GM18870 (cell line): Measurements from ENCODE around the gene TESMIN.

Source experiments
- ATAC-seq: cut with Tn5 transposase; IDR thresholded peaks from one replicate; pipeline ENCODE4 v1.9.1; 2021; ENCODE audit warnings: moderate library complexity; ENCODE audit not compliant: unreplicated experiment

The TESMIN gene

DNA sequence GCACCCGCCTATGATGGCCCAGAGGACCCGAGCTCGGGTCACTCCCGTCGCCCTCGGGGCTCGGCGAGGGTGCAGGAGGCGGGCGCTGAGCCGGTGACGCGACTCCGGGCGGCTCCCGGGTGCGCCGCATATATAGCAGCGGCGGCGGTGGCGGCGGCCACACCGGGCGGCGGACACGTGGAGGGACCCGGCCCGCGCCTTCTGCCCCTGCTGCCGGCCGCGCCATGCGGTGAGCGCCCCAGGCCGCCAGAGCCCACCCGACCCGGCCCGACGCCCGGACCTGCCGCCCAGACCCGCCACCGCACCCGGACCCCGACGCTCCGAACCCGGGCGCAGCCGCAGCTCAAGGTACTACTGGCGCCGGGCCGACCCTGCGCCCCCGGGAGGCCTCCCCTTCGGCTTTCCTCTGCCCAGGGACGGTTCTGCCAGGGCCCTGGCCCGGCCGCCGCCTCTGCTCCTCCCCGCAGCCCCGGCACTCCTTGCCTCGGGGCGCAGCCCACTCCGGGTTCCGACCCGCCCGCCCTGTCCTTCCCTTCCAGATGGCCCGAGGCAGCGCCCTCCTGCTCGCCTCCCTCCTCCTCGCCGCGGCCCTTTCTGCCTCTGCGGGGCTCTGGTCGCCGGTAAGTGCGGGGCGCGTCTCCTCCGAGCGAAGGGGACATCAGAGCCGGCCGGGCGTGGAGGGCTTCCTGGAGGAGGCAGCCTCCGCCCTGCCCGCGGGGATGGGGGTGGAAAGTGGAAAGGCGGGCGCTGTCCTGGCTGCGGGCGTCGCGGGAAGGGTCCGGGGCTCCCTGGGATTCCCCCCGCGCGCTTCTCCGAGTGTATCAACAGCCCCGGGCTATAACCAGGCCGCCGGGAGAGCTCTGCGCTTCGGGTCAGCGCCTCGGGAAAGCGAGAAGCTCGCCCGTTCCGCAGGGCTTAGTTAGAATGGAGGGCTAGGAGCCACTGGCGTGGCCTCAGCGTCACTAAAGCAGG lies 66.6 kb downstream of the TESMIN start, which contains the start of gene GAL:
Gene GAL (plus strand): TSS at position 160 of the 972 bp plus-strand sequence. CDS start 380 bp downstream, at position 540.
- ATAC-seq: no peak

DNA sequence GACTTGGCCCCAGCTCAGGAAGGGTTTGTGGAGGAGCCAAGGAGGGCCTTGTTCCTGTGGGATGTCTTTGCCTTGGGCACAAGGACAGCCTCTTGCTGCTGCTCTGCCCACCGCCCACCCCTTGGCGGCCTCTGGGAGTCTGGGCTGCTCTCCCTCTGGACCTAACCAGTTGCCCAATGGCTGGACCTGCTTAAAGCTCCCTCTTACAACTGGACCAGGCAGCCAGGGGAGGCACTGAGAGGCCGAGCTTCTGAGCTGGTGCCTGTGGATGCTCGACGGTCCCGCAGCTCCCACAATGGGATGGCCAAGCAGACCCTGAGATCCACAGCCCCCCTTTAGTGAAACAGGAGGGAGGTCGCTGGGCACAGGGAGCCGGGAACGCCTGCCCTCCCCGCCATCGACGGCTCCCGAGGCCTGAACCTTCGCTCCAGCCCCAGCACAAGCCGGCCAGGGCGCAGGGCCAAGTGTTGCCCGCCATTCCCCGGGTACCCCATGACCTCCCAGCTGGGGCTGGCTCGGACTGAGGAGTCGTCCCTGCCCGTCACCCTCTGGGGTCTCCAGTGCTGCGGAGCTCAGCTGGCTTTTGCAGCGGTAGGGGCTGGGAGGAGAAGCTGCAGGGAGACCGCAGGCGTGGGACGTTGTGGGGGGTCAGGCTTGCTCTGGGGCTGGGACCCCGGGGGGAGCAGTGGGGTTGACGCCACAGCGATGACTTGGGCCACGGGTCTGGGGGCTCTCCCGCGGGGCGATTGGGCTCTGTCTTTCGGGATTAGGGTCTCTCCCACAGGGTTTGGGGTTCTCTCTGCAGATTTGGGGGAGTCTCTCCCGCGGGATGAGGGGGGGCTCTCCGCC lies 67.6 kb downstream of the TESMIN start:
- ATAC-seq: no peak

DNA sequence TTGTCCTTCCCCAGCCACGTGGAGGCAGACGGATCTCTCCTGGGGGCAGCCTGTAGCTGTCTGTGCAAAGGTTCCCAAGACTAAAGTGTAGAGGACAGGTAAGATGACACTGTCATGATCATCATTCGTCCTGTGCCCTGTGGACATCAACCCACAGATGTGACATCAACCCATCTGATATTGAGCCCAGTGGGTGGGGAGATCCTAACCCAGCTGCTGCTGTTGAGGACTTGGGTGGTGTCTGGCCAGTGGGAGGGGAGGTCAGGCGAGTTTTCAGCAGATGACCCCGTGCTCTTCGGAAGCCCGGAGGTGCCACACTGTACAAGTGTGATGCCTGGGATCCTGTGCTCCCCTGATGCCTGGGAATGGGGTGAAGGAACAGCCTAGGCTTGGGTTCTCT lies 68.2 kb downstream of the TESMIN start:
- ATAC-seq: no peak

DNA sequence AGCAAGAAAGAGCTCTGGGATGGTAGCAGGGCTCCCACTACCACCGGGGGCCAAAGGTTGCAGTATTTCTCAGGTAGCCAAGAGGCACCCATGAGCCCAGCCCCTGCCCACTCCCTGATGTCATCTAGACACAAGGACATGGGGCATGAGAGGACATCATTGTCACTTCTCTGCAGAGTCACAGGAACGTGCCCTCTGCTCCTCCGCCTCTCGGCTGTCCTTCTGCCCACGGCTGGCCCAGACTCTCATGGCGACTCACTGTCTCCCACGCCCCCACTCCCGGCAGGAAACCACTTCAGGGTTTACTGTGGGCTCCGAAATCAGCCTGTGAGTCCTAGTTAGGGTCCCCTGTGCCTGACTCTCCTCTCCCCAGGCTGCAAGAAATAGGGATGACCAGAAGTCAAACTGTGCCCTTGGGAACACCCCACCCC lies 68.8 kb downstream of the TESMIN start:
- no peak for ATAC-seq

DNA sequence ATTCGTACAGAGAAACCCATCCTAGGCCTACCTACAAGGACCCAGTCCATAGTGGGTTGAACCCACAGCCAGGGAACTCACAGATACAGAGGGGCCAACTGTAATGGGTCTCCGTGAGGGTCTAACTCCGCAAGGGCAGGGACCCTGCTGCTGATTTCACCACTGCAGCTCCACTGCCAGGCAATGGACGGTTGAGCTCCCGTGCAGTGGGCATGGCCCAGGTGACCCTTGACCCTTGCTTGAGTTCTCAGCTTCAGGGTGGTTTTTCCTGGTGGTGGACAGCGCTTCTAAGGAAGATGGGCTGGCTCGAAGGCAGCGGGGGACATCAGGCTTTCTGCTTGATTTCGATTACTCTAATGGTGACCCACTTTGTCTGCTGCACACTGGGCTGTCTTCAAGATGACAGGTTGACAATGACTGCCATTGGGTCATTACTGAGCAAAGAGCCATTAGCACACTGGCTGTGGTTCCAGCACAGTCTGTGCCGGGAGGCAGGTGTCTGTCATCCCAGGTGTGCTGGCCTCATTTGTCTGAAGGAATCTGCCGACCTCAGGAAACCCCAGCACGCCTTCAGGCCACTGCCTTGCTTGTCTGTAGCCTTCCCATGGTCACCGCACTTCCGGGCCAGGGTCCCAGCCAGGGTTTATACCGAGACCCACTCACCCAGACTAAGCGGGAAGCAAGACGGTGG lies 70.6 kb downstream of the TESMIN start:
- no peak for ATAC-seq

DNA sequence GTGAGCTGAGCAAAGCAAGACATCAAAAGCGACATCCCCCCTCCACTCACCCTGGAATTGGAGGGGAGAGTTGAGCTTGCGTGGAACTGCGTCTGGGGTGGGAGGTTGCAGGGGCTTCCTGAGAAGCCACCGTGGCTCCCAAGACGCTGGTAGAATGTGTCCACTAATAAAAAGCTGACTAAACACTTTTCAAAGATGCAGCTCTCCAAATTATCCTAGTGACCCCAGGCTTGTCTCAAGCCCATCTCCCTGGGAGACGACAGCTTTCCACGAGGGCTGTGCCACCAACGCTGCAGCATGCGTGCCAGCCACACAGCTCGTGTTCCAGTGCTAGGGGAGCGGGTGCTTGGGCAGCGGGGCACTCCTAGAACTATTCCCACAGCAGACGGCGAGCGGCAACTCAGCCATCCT lies 73.3 kb downstream of the TESMIN start:
- ATAC-seq: no peak

DNA sequence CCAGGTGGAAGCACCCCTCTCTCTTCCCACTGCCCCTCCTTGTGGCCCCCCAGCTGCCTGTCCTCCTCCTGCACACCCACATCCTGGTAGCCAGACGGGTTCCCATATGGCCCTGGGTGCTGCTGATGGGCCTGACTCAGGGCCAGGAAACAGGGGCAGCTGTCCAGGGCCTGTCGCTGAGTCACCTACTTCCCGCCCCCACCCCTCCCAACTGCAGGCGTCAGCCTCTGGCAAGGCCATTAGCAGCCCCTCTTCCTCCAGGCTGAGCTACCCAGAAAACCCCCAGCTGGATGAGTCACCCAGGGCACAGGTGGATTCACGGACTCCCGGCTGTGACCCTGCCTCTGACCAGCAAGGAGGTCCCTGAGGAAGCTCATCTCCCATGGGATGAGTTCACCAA lies 73.9 kb downstream of the TESMIN start:
- no peak for ATAC-seq

DNA sequence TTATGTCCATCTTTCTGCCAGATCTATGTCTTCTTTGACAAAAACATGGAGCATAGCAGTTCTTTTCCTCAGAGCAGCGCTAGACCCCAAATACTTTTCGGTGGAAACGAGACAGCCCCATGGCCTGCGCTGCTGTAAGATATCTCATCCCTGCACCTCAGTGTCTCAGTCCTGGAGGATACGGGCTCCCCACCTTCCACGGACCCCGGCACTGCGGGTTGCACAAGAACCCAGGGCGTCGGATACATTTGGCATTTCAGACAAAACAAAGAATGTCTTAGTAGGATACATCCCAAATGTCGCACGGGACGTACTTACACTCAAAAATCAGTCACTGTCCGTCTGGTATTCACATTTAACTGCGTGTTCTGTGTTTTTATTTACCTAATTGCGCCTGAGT lies 76.9 kb downstream of the TESMIN start:
- no peak for ATAC-seq

DNA sequence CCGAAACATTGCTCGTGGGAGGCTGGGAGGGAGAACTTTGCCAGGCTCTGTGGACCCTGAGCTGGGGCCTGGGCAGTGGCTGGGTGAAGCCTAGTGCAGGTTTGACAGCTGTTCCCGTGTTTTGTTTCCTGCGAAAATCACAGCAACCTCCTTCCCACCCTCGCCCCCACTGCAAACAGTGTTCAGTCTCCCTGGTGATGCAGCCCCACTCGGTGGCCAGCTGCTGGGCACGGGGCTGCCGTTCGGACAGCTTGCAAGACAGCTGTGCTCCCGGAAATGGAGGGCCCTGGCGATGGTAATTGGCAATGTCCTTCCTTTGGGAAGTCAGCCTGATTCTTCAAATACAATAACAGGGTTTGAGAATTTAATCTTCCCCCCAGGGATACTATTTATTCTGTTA lies 77.3 kb downstream of the TESMIN start:
- no peak for ATAC-seq

DNA sequence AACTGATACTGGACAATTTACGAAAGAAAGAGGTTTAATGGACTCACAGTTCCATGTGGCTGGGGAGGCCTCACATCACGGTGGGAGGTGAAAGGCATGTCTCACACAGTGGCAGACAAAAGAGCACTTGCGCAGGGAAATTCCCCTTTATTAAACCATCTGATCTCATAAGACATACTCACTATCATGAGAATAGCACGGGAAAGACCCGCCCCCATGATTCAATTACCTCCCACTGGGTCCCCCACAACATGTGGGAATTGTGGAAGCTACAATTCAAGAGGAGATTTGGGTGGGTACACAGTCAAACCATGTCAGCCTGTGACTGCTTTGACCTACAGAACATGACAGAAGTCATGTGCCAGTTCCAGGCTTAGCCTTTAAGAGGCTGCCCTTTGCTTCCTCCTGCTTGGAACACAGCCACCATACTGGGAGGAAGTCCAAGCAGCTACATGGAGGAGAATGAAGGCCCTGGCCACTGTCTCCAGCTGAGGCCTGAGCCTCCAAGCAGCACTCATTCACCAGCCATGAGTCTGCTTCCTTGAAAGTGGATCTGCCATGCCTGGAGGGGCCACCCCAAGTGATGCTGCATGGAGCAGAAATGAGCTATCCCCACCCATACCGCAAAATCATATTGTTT lies 77.9 kb downstream of the TESMIN start:
- no peak for ATAC-seq

DNA sequence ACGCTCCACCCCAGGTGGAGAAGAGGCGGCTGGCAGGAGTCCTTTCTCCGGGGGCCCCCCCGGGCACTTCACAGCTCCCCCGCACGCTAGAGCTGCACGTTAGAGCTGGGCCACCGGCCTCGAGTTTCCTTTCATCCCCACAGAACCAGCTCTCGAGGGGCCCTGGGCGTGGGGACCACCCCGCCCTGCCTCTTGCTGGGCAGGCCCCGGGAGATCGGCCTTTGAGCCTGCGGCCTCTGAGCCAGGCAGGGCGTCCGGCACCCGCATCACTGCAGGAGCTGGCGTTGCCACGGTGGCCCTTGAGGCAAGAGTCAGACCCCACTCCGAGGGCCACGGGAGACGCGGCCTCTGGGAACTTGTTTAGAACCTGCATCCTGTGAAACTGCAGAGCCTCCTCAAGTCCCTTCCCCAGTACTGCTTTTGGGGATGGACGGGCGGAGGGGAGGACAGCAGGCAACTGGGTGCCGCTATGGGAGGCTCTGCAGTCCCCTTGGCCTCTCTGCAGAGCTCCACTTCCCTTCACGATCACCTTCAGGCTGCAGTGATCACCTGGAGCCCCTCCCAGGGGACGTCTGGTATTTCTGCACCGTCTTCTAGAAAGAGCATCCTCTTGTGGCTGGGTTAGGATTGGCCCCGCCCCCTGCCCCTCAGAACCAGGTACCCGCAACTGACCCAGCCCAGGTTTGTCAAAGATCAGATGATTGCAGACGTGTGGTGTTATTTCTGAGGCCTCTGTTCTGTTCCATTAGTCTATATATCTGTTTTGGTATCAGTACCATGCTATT lies 80.9 kb downstream of the TESMIN start:
- ATAC-seq: no peak

DNA sequence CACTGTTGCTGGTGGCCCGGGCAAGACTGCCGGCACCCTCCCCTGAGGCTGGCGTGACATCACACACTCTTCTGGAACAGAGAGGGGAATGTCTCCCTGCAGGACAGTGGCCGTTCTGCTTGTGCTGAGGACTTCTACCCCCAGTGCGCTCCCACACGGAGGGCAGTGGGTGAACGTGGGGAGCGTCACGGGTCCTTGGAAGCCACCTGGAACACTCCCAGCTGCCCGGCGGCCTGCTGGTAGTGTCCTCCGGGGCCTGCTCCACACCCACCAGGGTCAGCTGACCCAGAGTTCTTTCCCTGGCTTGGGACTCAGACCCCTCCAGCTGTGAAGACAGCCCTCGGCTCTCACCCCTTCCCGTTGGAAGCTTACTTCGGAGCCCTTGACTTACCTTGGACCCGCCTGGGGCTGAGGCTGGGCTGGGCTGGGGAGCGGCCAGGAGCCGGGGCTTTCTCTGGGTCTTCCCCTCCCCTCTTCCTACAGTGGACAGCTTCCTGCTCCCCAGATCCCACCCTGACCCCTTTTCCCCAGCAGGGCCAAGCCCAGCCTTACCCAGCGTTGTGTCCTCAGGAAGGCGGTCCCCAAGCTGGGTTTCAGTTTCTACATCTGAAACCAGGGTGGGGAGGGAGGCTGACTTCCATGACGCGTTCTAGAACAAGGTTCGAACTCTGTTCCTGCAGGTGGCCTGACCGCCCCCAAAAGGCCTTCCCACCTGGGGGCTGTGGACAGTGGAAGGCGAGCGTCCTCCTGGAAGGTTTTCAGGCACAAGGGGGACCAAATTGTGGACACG lies 81.8 kb downstream of the TESMIN start:
- ATAC-seq: no peak

DNA sequence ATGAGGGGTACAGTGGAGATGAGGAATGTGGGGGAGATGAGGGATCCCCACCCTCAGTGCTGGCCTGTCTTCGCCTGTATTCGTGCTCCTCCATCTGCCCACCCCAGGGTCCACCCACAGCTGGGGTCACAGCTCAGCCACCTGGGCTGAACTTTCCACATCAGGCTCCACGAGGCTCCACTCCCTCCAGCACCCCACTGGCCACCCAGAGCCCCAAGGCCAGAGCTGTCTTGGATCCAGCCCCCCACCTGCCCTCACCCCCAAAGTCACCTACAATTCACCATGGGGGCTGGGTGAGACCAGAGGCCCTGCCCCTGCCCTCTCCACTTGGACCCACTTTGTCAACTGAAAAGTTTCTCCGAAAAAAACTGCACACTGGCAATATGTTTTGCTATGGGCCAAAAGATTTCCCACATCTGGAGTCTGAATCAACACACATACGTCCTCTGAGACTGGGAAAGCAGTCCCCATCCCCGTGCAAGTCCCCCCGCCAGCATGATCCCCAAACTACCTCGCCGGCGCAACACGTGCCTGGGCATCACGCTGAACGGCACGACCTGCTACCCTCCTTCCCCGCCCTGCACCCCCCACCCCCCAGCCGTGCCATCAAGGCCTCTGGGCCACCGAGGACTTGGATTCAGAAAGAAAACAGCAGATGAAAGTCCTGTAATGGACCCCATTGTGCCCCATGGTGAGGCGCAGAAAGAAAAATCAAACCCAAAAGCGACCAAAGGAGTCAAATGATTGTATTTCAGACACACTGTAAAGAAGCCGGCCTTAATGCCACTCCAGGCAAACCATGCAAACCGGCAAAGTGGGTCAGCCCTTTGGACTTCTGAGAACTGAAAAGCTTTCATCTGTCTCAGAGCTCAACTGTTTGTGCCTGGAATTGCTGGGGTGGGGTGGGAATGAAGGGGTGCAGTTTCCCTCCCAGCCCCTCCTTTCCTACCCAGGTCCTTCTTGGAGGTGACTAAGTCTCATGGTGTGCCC lies 83.5 kb downstream of the TESMIN start:
- ATAC-seq: no peak

DNA sequence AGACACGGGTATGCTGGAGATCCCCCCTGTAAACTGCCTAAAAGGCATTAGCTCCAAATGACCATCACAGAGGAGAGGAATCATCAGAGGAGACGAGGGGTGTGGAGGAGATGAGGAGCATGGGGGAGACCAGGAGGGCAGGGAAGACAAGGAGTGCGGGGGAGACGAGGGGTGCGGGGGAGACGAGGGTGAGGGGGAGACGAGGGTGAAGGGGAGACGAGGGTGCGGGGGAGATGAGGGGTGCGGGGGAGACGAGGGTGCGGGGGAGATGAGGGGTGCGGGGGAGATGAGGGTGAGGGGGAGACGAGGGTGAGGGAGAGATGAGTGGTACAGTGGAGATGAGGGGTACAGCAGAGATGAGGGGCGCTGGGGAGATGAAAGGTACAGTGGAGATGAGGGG lies 84.5 kb downstream of the TESMIN start:
- ATAC-seq: no peak

DNA sequence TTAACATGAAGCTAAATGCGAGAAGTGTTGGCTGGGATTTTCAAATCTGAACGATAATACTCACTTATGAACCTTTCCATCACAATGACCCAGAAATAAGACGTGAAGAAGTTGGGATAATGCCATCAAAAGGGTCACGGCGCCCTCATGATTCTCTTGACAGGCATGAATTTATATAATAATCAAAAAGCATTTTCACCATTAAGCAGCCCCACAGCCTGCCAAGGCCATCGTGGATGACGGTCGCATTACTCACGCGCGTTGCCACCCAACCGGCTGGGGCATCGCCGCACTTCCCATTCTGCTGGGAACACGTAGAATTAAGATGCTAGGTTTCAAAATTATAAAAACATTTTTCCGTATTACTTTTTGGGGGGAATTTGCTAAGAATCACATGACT lies 85.9 kb downstream of the TESMIN start:
- no peak for ATAC-seq

DNA sequence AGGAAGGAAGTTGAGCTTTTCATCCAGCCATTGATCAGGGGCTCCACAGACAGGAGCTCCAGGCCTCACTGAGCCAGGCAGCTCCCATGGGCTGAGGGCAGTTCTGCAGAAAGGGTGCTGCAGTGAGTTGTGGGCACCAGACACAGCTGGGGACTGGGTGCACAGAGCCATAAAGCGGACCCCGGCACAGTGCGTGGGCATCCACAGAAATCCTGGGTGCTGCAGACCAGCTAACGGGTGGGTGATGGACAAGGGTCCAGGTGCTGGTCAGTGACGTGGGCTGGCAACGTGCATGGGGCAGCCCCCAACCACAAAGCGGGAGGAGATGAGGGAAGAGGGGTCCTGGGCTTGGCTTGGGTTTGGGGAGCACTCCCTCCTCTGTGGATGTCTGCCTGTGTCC lies 86.4 kb downstream of the TESMIN start:
- ATAC-seq: no peak

DNA sequence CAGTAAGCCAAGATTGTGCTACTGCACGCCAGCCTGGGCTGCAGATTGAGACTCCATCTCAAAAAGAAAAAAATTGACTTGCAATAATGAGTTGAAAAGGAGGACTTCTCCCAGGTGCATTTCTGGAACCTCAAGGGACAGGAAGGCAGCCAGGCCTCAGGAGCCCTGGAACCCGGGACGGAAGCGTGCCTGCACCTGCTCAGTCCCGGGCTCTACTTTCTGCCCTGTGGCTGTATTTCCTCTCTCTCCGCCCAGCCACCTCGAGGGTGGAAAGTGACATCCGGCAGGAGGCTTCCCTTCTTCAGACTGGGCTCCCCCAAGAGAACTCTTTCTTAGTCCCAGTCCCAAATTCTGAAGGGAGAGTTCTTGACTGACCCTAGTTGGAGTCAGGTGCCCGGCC lies 87.2 kb downstream of the TESMIN start:
- ATAC-seq: no peak

DNA sequence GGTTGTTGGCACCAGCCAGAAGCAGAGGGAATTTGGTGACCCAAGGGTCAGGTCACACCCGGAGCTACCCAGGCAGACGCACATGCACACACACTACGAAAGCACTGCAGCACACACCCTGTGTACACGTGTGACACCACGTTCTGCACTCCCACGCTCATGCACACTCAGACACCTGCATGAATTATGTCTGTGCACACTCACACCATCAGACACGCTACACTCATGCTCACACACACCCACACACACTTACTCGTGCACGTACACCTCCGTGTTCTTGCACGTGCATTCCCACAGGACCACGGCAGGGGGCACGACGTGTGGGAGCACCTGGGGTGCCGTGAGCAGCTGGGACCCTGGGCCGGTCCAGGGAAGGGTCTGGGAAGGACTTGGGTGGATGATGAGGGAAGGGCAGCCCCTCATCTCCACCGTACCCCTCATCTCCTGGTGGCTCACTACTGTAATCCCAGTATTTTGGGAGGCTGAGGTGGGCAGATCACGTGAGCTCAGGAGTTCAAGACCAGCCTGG lies 87.8 kb downstream of the TESMIN start:
- no peak for ATAC-seq
